HCT116 (cell line): ENCODE data around the gene SCTR. TPM values are rescaled to one million over a fixed set of nuclear protein-coding genes. Genes with fewer than 3 reads are reported as not detected.

Experiments
- ATAC-seq: fragments of 200-7000 bp; cut with Tn5 transposase; 2 replicates; pipeline ENCODE4 v1.9.1; 2020; ENCODE audit warnings: mild to moderate bottlenecking, moderate library complexity
- BruUV-seq: library from RNA; stranded (reverse); fragments of 400-500 nt; replicated peaks from 2 replicates; lab custom pipeline; 2021; lab: Mats Ljungman, UMichigan
- CTCF ChIA-PET: fragments of 300-600 bp; sonication (Branson Sonifier 250); formaldehyde crosslinking; loops from one replicate; lab custom pipeline; 2021; ENCODE audit warnings: antibody characterized with exemption; lab: Charles Lee
- POLR2A ChIA-PET: fragments of 300-600, 350-600 bp; sonication (Branson Sonifier 250); formaldehyde crosslinking; loops from one replicate; lab custom pipeline; 2021; ENCODE audit warnings: antibody characterized with exemption; lab: Charles Lee
- RAD21 ChIA-PET, 2 experiments: fragments of 300-600 bp; sonication (Branson Sonifier 250); formaldehyde crosslinking; loops; one replicate each; lab custom pipeline; 2023; ENCODE audit warnings: low total read pairs in 2 of 2; ENCODE audit not compliant: uncharacterized antibody in 2 of 2, unreplicated experiment in 2 of 2, low non-redundant PET in 1 of 2; lab: Charles Lee
- DNase-seq: peaks from one replicate; pipeline ENCODE4 v3.0.0-alpha.2; 2010; ENCODE audit warnings: low read depth, low spot score
- H2AFZ ChIP-seq: fragments of 200-600 bp; shearing (Covaris generic), sonication (generic); 2 replicates; pipeline ENCODE4 v1.6.1; 2017; ENCODE audit warnings: low read depth, mixed run types, mixed read lengths, antibody characterized with exemption, low read length; ENCODE audit not compliant: poor library complexity, severe bottlenecking
- H3K27ac ChIP-seq: 2 replicates; pipeline ENCODE4 v1.5.1; 2012; ENCODE audit warnings: low read depth, low read length
- H3K27me3 ChIP-seq: fragments of 200-600 bp; sonication (generic); 2 replicates; pipeline ENCODE4 v1.6.1; 2016; ENCODE audit warnings: mixed run types, low read length, mixed read lengths; ENCODE audit not compliant: insufficient read depth
- H3K36me3 ChIP-seq, 2 experiments: fragments of 200-500 bp in 1 of 2; fragments of 200-600 bp in 1 of 2; sonication (Bioruptor generic) in 1 of 2; sonication (generic) in 1 of 2; 2 replicates each; pipeline versions ENCODE4 v1.5.1 to v1.6.1; 2014 to 2016; ENCODE audit warnings: low read length in 2 of 2, inconsistent platforms in 1 of 2, mixed read lengths in 1 of 2, mixed run types in 1 of 2; ENCODE audit not compliant: insufficient read depth in 2 of 2, control insufficient read depth in 1 of 2
- H3K4me1 ChIP-seq, 2 experiments: fragments of 200-600 bp in 1 of 2; sonication (generic) in 1 of 2; 2 replicates each; pipeline versions ENCODE4 v1.5.1 to v1.6.1; 2012 to 2017; ENCODE audit warnings: low read length in 2 of 2, inconsistent platforms in 1 of 2, mild to moderate bottlenecking in 1 of 2, mixed read lengths in 1 of 2, mixed run types in 1 of 2, moderate library complexity in 1 of 2; ENCODE audit not compliant: insufficient read depth in 2 of 2, control insufficient read depth in 1 of 2
- H3K4me2 ChIP-seq: fragments of 200-600 bp; sonication (generic); 2 replicates; pipeline ENCODE4 v1.6.1; 2017; ENCODE audit warnings: mixed run types, low read length, mixed read lengths
- H3K4me3 ChIP-seq, 2 experiments: fragments of 200-600 bp in 1 of 2; sonication (generic) in 1 of 2; replicated peaks in 1 of 2; 2 replicates each; pipeline ENCODE4 v1.5.1; 2011 to 2016; ENCODE audit warnings: low read length in 2 of 2, control low read depth in 1 of 2, low read depth in 1 of 2, mild to moderate bottlenecking in 1 of 2, mixed read lengths in 1 of 2, mixed run types in 1 of 2
- H3K79me2 ChIP-seq: fragments of 200-600 bp; sonication (generic); 2 replicates; pipeline ENCODE4 v1.6.1; 2017; ENCODE audit warnings: mild to moderate bottlenecking, mixed run types, low read length, moderate library complexity, mixed read lengths; ENCODE audit not compliant: insufficient read depth
- H3K9ac ChIP-seq: fragments of 200-600 bp; sonication (generic); 2 replicates; pipeline ENCODE4 v1.6.1; 2016; ENCODE audit warnings: low read length, mixed read lengths
- H3K9me2 ChIP-seq: fragments of 200-600 bp; sonication (generic), shearing (Covaris generic); 2 replicates; pipeline ENCODE4 v1.6.1; 2017; ENCODE audit warnings: mixed run types, mild to moderate bottlenecking, moderate library complexity; ENCODE audit not compliant: insufficient read depth
- H3K9me3 ChIP-seq, 2 experiments: fragments of 200-500 bp in 1 of 2; fragments of 200-600 bp in 1 of 2; sonication (Bioruptor generic) in 1 of 2; sonication (generic) in 1 of 2; 2 replicates each; pipeline ENCODE4 v1.6.1; 2014 to 2017; ENCODE audit warnings: low read length in 2 of 2, mixed read lengths in 2 of 2, inconsistent platforms in 1 of 2, low read depth in 1 of 2, mild to moderate bottlenecking in 1 of 2, mixed run types in 1 of 2, moderate library complexity in 1 of 2; ENCODE audit not compliant: control insufficient read depth in 1 of 2, insufficient read depth in 1 of 2
- H4K20me1 ChIP-seq: fragments of 200-600 bp; sonication (generic), shearing (Covaris generic); 2 replicates; pipeline ENCODE4 v1.6.1; 2017; ENCODE audit warnings: mixed run types, mild to moderate bottlenecking, moderate library complexity; ENCODE audit not compliant: insufficient read depth
- ATF3 ChIP-seq: IDR thresholded peaks from 2 replicates; pipeline ENCODE4 v1.6.1; 2012
- CBX3 ChIP-seq: IDR thresholded peaks from 2 replicates; pipeline ENCODE4 v1.6.1; 2012; ENCODE audit warnings: low read depth
- CEBPB ChIP-seq: IDR thresholded peaks from 2 replicates; pipeline ENCODE4 v1.6.1; 2012; ENCODE audit warnings: low read depth
- ELF1 ChIP-seq: IDR thresholded peaks from 2 replicates; pipeline ENCODE4 v1.6.1; 2012; ENCODE audit warnings: low read depth, borderline replicate concordance
- FOSL1 ChIP-seq: IDR thresholded peaks from 2 replicates; pipeline ENCODE4 v1.6.1; 2012; ENCODE audit warnings: low read depth
- MAX ChIP-seq: IDR thresholded peaks from 2 replicates; pipeline ENCODE4 v1.6.1; 2012
- POLR2A ChIP-seq: IDR thresholded peaks from 2 replicates; pipeline ENCODE4 v1.7.0; 2011; ENCODE audit warnings: borderline replicate concordance; ENCODE audit not compliant: insufficient read depth, insufficient read length; ENCODE audit errors: extremely low read depth
- POLR2AphosphoS5 ChIP-seq: IDR thresholded peaks from 2 replicates; pipeline ENCODE4 v1.6.1; 2011; ENCODE audit warnings: mild to moderate bottlenecking, low read depth, low read length, moderate library complexity
- REST ChIP-seq: IDR thresholded peaks from 2 replicates; pipeline ENCODE4 v1.6.1; 2012; ENCODE audit warnings: low read depth
- SIN3A ChIP-seq: IDR thresholded peaks from 2 replicates; pipeline ENCODE4 v1.6.1; 2012; ENCODE audit warnings: low read depth
- SRF ChIP-seq: IDR thresholded peaks from 2 replicates; pipeline ENCODE4 v1.6.1; 2012; ENCODE audit warnings: low read depth
- TCF7L2 ChIP-seq: IDR thresholded peaks from 2 replicates; pipeline ENCODE4 v1.7.0; 2011; ENCODE audit warnings: borderline replicate concordance, inconsistent platforms; ENCODE audit not compliant: insufficient read depth, insufficient read length; ENCODE audit errors: extremely low read depth
- YY1 ChIP-seq: IDR thresholded peaks from 2 replicates; pipeline ENCODE4 v1.6.1; 2011; ENCODE audit warnings: low read length, low read depth, moderate library complexity, mild to moderate bottlenecking; ENCODE audit not compliant: insufficient replicate concordance; ENCODE audit errors: extremely low read depth
- ZBTB33 ChIP-seq: IDR thresholded peaks from 2 replicates; pipeline ENCODE4 v1.6.1; 2011; ENCODE audit warnings: mild to moderate bottlenecking, low read length, moderate library complexity; ENCODE audit not compliant: insufficient replicate concordance; ENCODE audit errors: extremely low read depth
- ZNF274 ChIP-seq: fragments of 200-500 bp; sonication (Bioruptor generic); IDR thresholded peaks from 2 replicates; pipeline ENCODE4 v1.6.1; 2014; ENCODE audit warnings: mild to moderate bottlenecking, low read depth, low read length, inconsistent platforms
- intact Hi-C: fragments of 100-400 bp; cut with micrococcal nuclease; formaldehyde crosslinking; loops from 2 replicates; pipeline ENCODE4 v1.10.0; 2022
- total RNA-seq: library from RNA; stranded (reverse); gene quantifications from one replicate; pipeline ENCODE4 v1.2.1, GENCODE V29; 2021; ENCODE audit not compliant: unreplicated experiment

SCTR gene
- total RNA-seq, 1 experiment from 2014 or later = not detected

DNA sequence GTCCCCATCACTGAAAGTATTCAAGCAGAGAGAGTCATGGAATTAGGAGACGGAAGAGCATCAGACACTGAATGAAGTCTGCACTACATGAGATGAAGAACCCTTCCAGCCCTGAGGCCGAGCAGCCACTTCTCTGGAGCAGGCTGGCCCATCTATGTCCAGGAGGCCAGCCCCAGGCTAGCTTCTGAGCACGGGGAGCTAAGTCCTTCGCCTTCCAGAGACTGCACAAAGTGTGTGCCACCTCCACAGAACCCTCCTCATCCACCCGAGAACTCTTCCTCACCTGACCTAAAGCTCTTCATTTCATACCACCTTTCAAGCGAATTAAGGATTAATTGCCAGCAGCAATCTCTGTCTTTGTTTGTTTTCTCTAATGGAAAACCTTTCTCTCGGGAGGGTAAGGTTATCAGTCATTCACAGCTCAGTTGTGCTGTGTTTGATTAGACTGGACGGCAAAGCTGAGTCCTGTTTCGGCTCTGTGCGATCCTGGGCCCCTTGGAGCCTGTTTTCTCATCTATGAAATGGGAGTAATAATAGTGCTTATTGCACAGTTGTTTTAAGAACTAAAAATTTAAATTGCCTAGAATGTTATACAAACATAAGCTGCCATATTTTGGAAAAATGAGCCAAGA, 38.0 kb downstream of the SCTR start (continued):
- no peak for TF ChIP-seq ZBTB33

- Histone ChIP-seq H3K27me3 (no peaks in the 10 kb centered on the region), H3K79me2 (no peaks in the 10 kb centered on the region), H3K4me2 (no peak overlapping the region), H3K4me3 (no peak overlapping the region), H3K4me1 (no peaks in the 10 kb centered on the region), H3K9me3 (no peaks in the 10 kb centered on the region), H3K27ac (no peak overlapping the region), H3K36me3 (no peaks in the 10 kb centered on the region), H4K20me1 (no peaks in the 10 kb centered on the region), H3K9me2 (no peaks in the 10 kb centered on the region), H2AFZ (no peak overlapping the region), H3K9ac (no peak overlapping the region)
- intact Hi-C loops = no loop called here
- ATAC-seq (no peak), DNase-seq (no peak)
- no TSS peak for BruUV-seq
- RAD21 ChIA-PET = no interaction called here
- POLR2A ChIA-PET = no interaction called here
- CTCF ChIA-PET = interaction anchor here (2.3 kb wide), 1 partner anchor 9 kb away, joined by 6 read pairs; no protein-coding TSS in a partner anchor
- TF ChIP-seq CBX3 = no peak
- no peak for TF ChIP-seq ATF3
- no peak for TF ChIP-seq FOSL1
- TF ChIP-seq CEBPB = no peak
- no peak for TF ChIP-seq ZNF274
- no peak for TF ChIP-seq MAX
- TF ChIP-seq ELF1 = no peak
- no peak for TF ChIP-seq POLR2AphosphoS5
- TF ChIP-seq REST = no peak
- TF ChIP-seq TCF7L2 = no peak
- no peak for TF ChIP-seq YY1
- no peak for TF ChIP-seq POLR2A
- no peak for TF ChIP-seq ZBTB33
- no peak for TF ChIP-seq SRF
- TF ChIP-seq SIN3A = no peak
Measured at GRCh38 chr2:119485336-119486110, 38.8 kb downstream of the SCTR start.
